K562 (cell line): ENCODE measurements around the gene PLAAT4. TPM values are rescaled to one million over a fixed set of nuclear protein-coding genes. Genes with fewer than 3 reads are reported as not detected.

ENCODE experiments used
- CTBP1 ChIP-seq: fragments of 450-650 bp; IDR thresholded peaks from 2 replicates; pipeline ENCODE4 v1.6.1; 2016; ENCODE audit warnings: borderline replicate concordance
- KDM4B ChIP-seq, 2 experiments: fragments of 450-650 bp in 1 of 2; sonication (generic) in 1 of 2; IDR thresholded peaks; 2 replicates each; pipeline ENCODE4 v1.6.1; 2016 to 2017; ENCODE audit warnings: borderline replicate concordance in 2 of 2, antibody characterized with exemption in 1 of 2, low read depth in 1 of 2, mild to moderate bottlenecking in 1 of 2
- MCM5 ChIP-seq: fragments of 450-650 bp; IDR thresholded peaks from 2 replicates; pipeline ENCODE4 v1.6.1; 2016; ENCODE audit warnings: low read depth
- PPARD ChIP-seq: fragments of 250-450 bp; sonication (Bioruptor Pico); IDR thresholded peaks from 2 replicates; pipeline ENCODE4 v1.8.0; 2022; ENCODE audit warnings: inconsistent platforms, mild to moderate bottlenecking, moderate library complexity
- ZNF586 ChIP-seq: fragments of 450-650 bp; formaldehyde crosslinking; conservative IDR thresholded peaks from 2 replicates; pipeline ENCODE4 v1.4.0; 2020; ENCODE audit warnings: mild to moderate bottlenecking, moderate library complexity
- polyA plus RNA-seq, 8 experiments: library from polyadenylated mRNA; depleted of rRNA in 4 of 8; stranded (reverse) in 5 of 8; unstranded in 3 of 8; fragments of >200 nt; fragmentation: Nextera tagmentation in 2 of 8; fragmentation: Illumina TruSeq in 1 of 8; extraction: Ambion mirVana in 2 of 8; extraction: Trizol in 1 of 8; gene quantifications; 2 replicates each; pipeline versions ENCODE4 v1.2.1 to v1.2.3, GENCODE V29; 2011 to 2014; ENCODE audit warnings: inconsistent platforms in 1 of 8, missing spikeins in 1 of 8
- total RNA-seq, 7 experiments: library from RNA; depleted of rRNA in 6 of 7; stranded (reverse); fragments of >200 nt in 6 of 7; fragmentation: Illumina TruSeq in 2 of 7; extraction: Trizol in 2 of 7; gene quantifications; 2 replicates each; pipeline versions ENCODE4 v1.2.1 to v1.2.3, GENCODE V29; 2011 to 2021; ENCODE audit warnings: low replicate concordance in 1 of 7
- TF ChIP-seq, protein P1 (sequence below): fragments of 250-450 bp; sonication (Bioruptor Pico); IDR thresholded peaks from 2 replicates; pipeline ENCODE4 v1.9.0; 2021; ENCODE audit warnings: mild to moderate bottlenecking

PLAAT4 gene
- total and polyA plus RNA-seq, 9 of the 15 experiments (the other 6 are each of a cell fraction or from before 2014, with no cell fraction given) = 0.54 to 3.0 (median 1.3) TPM; not detected in 1

DNA sequence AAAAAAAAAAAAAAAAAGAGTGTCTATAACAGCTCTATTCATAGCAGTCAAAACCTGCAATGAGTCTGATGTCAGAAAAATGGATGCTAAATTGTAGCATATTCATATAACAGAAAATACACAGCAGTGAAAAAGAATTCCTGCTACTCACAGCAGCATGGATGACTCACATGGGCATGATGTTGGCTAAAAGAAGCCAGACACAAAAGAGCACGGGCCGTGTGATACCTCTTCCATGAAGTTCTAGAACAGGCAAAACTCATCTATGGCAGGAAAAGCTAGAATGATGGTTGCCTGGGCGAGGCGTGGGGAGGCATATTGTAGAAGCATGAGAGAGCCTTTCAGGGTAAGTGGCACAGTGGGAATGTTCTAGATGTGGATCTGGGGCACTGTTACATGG lies 58.7 kb downstream of the PLAAT4 start (continued):
- TF ChIP-seq MCM5 = no peak
- no peak for TF ChIP-seq ZNF586 (CRISPR knock-in tag)
- TF ChIP-seq, protein P1, sequence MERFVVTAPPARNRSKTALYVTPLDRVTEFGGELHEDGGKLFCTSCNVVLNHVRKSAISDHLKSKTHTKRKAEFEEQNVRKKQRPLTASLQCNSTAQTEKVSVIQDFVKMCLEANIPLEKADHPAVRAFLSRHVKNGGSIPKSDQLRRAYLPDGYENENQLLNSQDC (CRISPR knock-in tag) = no peak
- no peak for TF ChIP-seq PPARD
- no peak for TF ChIP-seq KDM4B (IDR thresholded peaks at IDR 0.05; ENCODE audit: borderline replicate concordance in 2 of 2, low read depth in 1 of 2)
- TF ChIP-seq CTBP1 = no peak

Other genes with a start within 250 kb of the PLAAT4 start
Only the 7 nearest of the 8 such genes appear.
- gene SLC22A9, start 167.0 kb upstream of the PLAAT4 start, total RNA-seq (2014; rRNA removed) = not detected in 2 replicates
- gene SLC22A9, start 167.0 kb upstream of the PLAAT4 start, total RNA-seq (2014; rRNA removed; fragmentation: Illumina TruSeq; extraction: Trizol) = not detected in 2 replicates
- not detected in 2 replicates for gene SLC22A9, start 167.0 kb upstream of the PLAAT4 start, total RNA-seq (2015; rRNA removed; fragmentation: Illumina TruSeq; extraction: Trizol)
- gene SLC22A9, start 167.0 kb upstream of the PLAAT4 start, total RNA-seq (2021) = not detected in 2 replicates
- gene SLC22A9, start 167.0 kb upstream of the PLAAT4 start, polyA plus RNA-seq (2011; rRNA removed) = not detected in 2 replicates
- gene SLC22A9, start 167.0 kb upstream of the PLAAT4 start, polyA plus RNA-seq (2014; fragmentation: Illumina TruSeq; extraction: Trizol) = not detected in 2 replicates
- gene SLC22A9, start 167.0 kb upstream of the PLAAT4 start, polyA plus RNA-seq (2014; fragmentation: Nextera tagmentation; extraction: Ambion mirVana) = not detected
- gene SLC22A9, start 167.0 kb upstream of the PLAAT4 start, polyA plus RNA-seq (2014; rRNA removed) = not detected in 2 replicates
- not detected in 2 replicates for gene PLAAT5, start 45.6 kb upstream of the PLAAT4 start, total RNA-seq (2014; rRNA removed)
- not detected in 2 replicates for gene PLAAT5, start 45.6 kb upstream of the PLAAT4 start, total RNA-seq (2014; rRNA removed; fragmentation: Illumina TruSeq; extraction: Trizol)
- gene PLAAT5, start 45.6 kb upstream of the PLAAT4 start, total RNA-seq (2015; rRNA removed; fragmentation: Illumina TruSeq; extraction: Trizol) = not detected in 2 replicates
- gene PLAAT5, start 45.6 kb upstream of the PLAAT4 start, total RNA-seq (2021) = not detected in 2 replicates
- gene PLAAT5, start 45.6 kb upstream of the PLAAT4 start, polyA plus RNA-seq (2011; rRNA removed) = not detected in 2 replicates
- not detected in 2 replicates for gene PLAAT5, start 45.6 kb upstream of the PLAAT4 start, polyA plus RNA-seq (2014; fragmentation: Illumina TruSeq; extraction: Trizol)
- not detected for gene PLAAT5, start 45.6 kb upstream of the PLAAT4 start, polyA plus RNA-seq (2014; fragmentation: Nextera tagmentation; extraction: Ambion mirVana)
- gene PLAAT5, start 45.6 kb upstream of the PLAAT4 start, polyA plus RNA-seq (2014; rRNA removed) = not detected in 2 replicates
- gene LGALS12, start 30.7 kb upstream of the PLAAT4 start, total RNA-seq (2014; rRNA removed) = 5.1 TPM in 2 replicates
- 2.2 and 2.9 TPM in 2 replicates for gene LGALS12, start 30.7 kb upstream of the PLAAT4 start, total RNA-seq (2014; rRNA removed; fragmentation: Illumina TruSeq; extraction: Trizol)
- 4.7 and 5.2 TPM in 2 replicates for gene LGALS12, start 30.7 kb upstream of the PLAAT4 start, total RNA-seq (2015; rRNA removed; fragmentation: Illumina TruSeq; extraction: Trizol)
- 4.5 and 5.1 TPM in 2 replicates for gene LGALS12, start 30.7 kb upstream of the PLAAT4 start, total RNA-seq (2021)
- 8.0 and 9.5 TPM in 2 replicates for gene LGALS12, start 30.7 kb upstream of the PLAAT4 start, polyA plus RNA-seq (2011; rRNA removed)
- 5.0 and 5.7 TPM in 2 replicates for gene LGALS12, start 30.7 kb upstream of the PLAAT4 start, polyA plus RNA-seq (2014; fragmentation: Illumina TruSeq; extraction: Trizol)
- gene LGALS12, start 30.7 kb upstream of the PLAAT4 start, polyA plus RNA-seq (2014; fragmentation: Nextera tagmentation; extraction: Ambion mirVana) = under 1 TPM; 0.66 to 0.99 TPM
- 3.6 and 5.2 TPM in 2 replicates for gene LGALS12, start 30.7 kb upstream of the PLAAT4 start, polyA plus RNA-seq (2014; rRNA removed)
- not detected in 2 replicates for gene PLAAT2, start 26.6 kb downstream of the PLAAT4 start, total RNA-seq (2014; rRNA removed)
- not detected in 2 replicates for gene PLAAT2, start 26.6 kb downstream of the PLAAT4 start, total RNA-seq (2014; rRNA removed; fragmentation: Illumina TruSeq; extraction: Trizol)
- not detected in 2 replicates for gene PLAAT2, start 26.6 kb downstream of the PLAAT4 start, total RNA-seq (2015; rRNA removed; fragmentation: Illumina TruSeq; extraction: Trizol)
- not detected in 2 replicates for gene PLAAT2, start 26.6 kb downstream of the PLAAT4 start, total RNA-seq (2021)
- not detected in 2 replicates for gene PLAAT2, start 26.6 kb downstream of the PLAAT4 start, polyA plus RNA-seq (2011; rRNA removed)
- gene PLAAT2, start 26.6 kb downstream of the PLAAT4 start, polyA plus RNA-seq (2014; fragmentation: Illumina TruSeq; extraction: Trizol) = not detected in 2 replicates
- gene PLAAT2, start 26.6 kb downstream of the PLAAT4 start, polyA plus RNA-seq (2014; fragmentation: Nextera tagmentation; extraction: Ambion mirVana) = not detected
- gene PLAAT2, start 26.6 kb downstream of the PLAAT4 start, polyA plus RNA-seq (2014; rRNA removed) = not detected in 2 replicates
- gene PLAAT3, start 77.6 kb downstream of the PLAAT4 start, total RNA-seq (2014; rRNA removed) = 1.2 and 1.7 TPM in 2 replicates
- gene PLAAT3, start 77.6 kb downstream of the PLAAT4 start, total RNA-seq (2014; rRNA removed; fragmentation: Illumina TruSeq; extraction: Trizol) = 0.77 and 1.2 TPM in 2 replicates
- gene PLAAT3, start 77.6 kb downstream of the PLAAT4 start, total RNA-seq (2015; rRNA removed; fragmentation: Illumina TruSeq; extraction: Trizol) = 0.60 and 1.4 TPM in 2 replicates
- 2.7 TPM in 2 replicates for gene PLAAT3, start 77.6 kb downstream of the PLAAT4 start, total RNA-seq (2021)
- gene PLAAT3, start 77.6 kb downstream of the PLAAT4 start, polyA plus RNA-seq (2011; rRNA removed) = 1.3 and 2.0 TPM in 2 replicates
- 0.80 and 1.6 TPM in 2 replicates for gene PLAAT3, start 77.6 kb downstream of the PLAAT4 start, polyA plus RNA-seq (2014; fragmentation: Illumina TruSeq; extraction: Trizol)
- 1 to 10 TPM; 1.3 to 1.9 TPM for gene PLAAT3, start 77.6 kb downstream of the PLAAT4 start, polyA plus RNA-seq (2014; fragmentation: Nextera tagmentation; extraction: Ambion mirVana)
- gene PLAAT3, start 77.6 kb downstream of the PLAAT4 start, polyA plus RNA-seq (2014; rRNA removed) = 0.96 and 1.4 TPM in 2 replicates
- 13.8 and 18.2 TPM in 2 replicates for gene ATL3, start 134.6 kb downstream of the PLAAT4 start, total RNA-seq (2014; rRNA removed)
- 34.0 and 42.0 TPM in 2 replicates for gene ATL3, start 134.6 kb downstream of the PLAAT4 start, total RNA-seq (2014; rRNA removed; fragmentation: Illumina TruSeq; extraction: Trizol)
- 21.3 and 22.4 TPM in 2 replicates for gene ATL3, start 134.6 kb downstream of the PLAAT4 start, total RNA-seq (2015; rRNA removed; fragmentation: Illumina TruSeq; extraction: Trizol)
- gene ATL3, start 134.6 kb downstream of the PLAAT4 start, total RNA-seq (2021) = 39.8 and 41.4 TPM in 2 replicates
- gene ATL3, start 134.6 kb downstream of the PLAAT4 start, polyA plus RNA-seq (2011; rRNA removed) = 22.9 and 34.5 TPM in 2 replicates
- 23.9 and 24.3 TPM in 2 replicates for gene ATL3, start 134.6 kb downstream of the PLAAT4 start, polyA plus RNA-seq (2014; fragmentation: Illumina TruSeq; extraction: Trizol)
- gene ATL3, start 134.6 kb downstream of the PLAAT4 start, polyA plus RNA-seq (2014; fragmentation: Nextera tagmentation; extraction: Ambion mirVana) = 10 to 100 TPM; 23.5 to 34.2 TPM
- 22.2 and 22.5 TPM in 2 replicates for gene ATL3, start 134.6 kb downstream of the PLAAT4 start, polyA plus RNA-seq (2014; rRNA removed)
- 45.0 and 52.4 TPM in 2 replicates for gene RTN3, start 144.7 kb downstream of the PLAAT4 start, total RNA-seq (2014; rRNA removed)
- gene RTN3, start 144.7 kb downstream of the PLAAT4 start, total RNA-seq (2014; rRNA removed; fragmentation: Illumina TruSeq; extraction: Trizol) = 93.5 and 103 TPM in 2 replicates
- gene RTN3, start 144.7 kb downstream of the PLAAT4 start, total RNA-seq (2015; rRNA removed; fragmentation: Illumina TruSeq; extraction: Trizol) = 90.1 and 94.9 TPM in 2 replicates
- 124 TPM in 2 replicates for gene RTN3, start 144.7 kb downstream of the PLAAT4 start, total RNA-seq (2021)
- gene RTN3, start 144.7 kb downstream of the PLAAT4 start, polyA plus RNA-seq (2011; rRNA removed) = 101 and 127 TPM in 2 replicates
- gene RTN3, start 144.7 kb downstream of the PLAAT4 start, polyA plus RNA-seq (2014; fragmentation: Illumina TruSeq; extraction: Trizol) = 142 and 169 TPM in 2 replicates
- gene RTN3, start 144.7 kb downstream of the PLAAT4 start, polyA plus RNA-seq (2014; fragmentation: Nextera tagmentation; extraction: Ambion mirVana) = 10 to 100 TPM; 41.6 to 44.3 TPM
- 86.9 and 93.3 TPM in 2 replicates for gene RTN3, start 144.7 kb downstream of the PLAAT4 start, polyA plus RNA-seq (2014; rRNA removed)